Measurements from ENCODE around the gene BRD3OS. TPM values are rescaled to one million over a fixed set of nuclear protein-coding genes. Genes with fewer than 3 reads are reported as not detected.

The BRD3OS gene
- total and polyA plus RNA-seq, 10 of the 15 experiments (the other 5 are each of a cell fraction or from before 2014, with no cell fraction given) = 2.1 to 13.7 (median 10.7) TPM

DNA sequence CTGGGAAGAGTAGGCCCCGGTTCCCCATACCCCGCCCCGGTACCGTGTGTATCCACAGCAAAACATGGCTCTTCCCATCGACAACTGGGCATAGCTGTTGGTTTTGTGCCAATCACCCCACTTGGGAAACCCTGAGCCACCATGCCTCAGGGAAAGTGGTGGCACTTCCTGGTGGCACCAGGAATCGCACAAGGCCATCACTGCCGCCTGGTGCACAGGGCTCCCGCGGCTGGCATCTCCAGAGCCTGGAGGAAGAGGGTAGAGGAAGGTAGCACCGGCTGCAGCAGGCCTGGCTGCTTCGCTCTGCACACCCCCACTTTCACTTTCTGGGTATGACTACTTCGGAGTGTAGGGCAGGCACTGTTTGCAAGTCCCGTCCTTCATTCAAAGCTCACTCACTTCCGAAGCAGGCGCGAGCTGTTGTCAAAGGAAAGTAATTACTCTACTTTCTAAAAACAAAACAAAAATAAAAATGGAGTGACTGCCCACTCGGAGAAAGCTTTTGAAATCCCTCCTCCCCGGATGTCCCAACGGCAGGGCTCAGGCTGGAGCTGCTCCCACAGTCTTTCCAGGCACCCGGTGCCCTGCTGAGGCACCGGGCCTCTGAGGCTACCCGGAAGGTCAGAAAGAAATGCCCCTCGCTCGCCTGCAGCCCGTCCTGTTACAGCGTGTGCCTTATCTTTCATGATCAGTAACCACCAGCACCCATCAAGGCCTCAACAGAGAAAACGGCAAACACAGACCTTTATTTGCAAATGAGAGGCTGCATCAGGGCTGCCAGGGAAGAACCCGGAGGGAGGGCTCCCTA is 40.5 kb downstream of the BRD3OS start (continued):
- TF ChIP-seq, protein P1, sequence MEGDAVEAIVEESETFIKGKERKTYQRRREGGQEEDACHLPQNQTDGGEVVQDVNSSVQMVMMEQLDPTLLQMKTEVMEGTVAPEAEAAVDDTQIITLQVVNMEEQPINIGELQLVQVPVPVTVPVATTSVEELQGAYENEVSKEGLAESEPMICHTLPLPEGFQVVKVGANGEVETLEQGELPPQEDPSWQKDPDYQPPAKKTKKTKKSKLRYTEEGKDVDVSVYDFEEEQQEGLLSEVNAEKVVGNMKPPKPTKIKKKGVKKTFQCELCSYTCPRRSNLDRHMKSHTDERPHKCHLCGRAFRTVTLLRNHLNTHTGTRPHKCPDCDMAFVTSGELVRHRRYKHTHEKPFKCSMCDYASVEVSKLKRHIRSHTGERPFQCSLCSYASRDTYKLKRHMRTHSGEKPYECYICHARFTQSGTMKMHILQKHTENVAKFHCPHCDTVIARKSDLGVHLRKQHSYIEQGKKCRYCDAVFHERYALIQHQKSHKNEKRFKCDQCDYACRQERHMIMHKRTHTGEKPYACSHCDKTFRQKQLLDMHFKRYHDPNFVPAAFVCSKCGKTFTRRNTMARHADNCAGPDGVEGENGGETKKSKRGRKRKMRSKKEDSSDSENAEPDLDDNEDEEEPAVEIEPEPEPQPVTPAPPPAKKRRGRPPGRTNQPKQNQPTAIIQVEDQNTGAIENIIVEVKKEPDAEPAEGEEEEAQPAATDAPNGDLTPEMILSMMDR (IDR thresholded peaks at IDR 0.05 in 2 of 3, conservative IDR thresholded peaks at IDR 0.05 in 1 of 3; ENCODE audit: control insufficient read depth in 2 of 3, extremely low read depth in 1 of 3, insufficient read depth in 1 of 3, low read depth in 3 of 3, low read length in 3 of 3) = no peak
- peak; percentile 93 for TF ChIP-seq IRF4 (IDR thresholded peaks at IDR 0.05; ENCODE audit: low read depth, low read length)
- TF ChIP-seq NR2F1 (conservative IDR thresholded peaks at IDR 0.05) = no peak
- no peak for TF ChIP-seq SUPT20H (IDR thresholded peaks at IDR 0.05; ENCODE audit: borderline replicate concordance, control insufficient read depth, low read depth, low read length)
- 0 out of 2 replicates have a peak, but pooled peaks have one; percentile 46 for TF ChIP-seq DPF2 (IDR thresholded peaks at IDR 0.05)
- TF ChIP-seq ASH2L (IDR thresholded peaks at IDR 0.05; ENCODE audit: borderline replicate concordance, low read depth) = no peak
- peak; percentile 80 for TF ChIP-seq JUNB (IDR thresholded peaks at IDR 0.05)
- TF ChIP-seq CHD2 (IDR thresholded peaks at IDR 0.05; ENCODE audit: borderline replicate concordance, low read depth, low read length) = no peak
- TF ChIP-seq SIN3A (IDR thresholded peaks at IDR 0.05; ENCODE audit: low read depth, low read length) = peak; percentile 61; the same call in 1 of the 2 replicates
- no peak for TF ChIP-seq CEBPB (IDR thresholded peaks at IDR 0.05; ENCODE audit: borderline replicate concordance in 1 of 2, low read depth in 2 of 2, low read length in 2 of 2)
- TF ChIP-seq, protein P2, sequence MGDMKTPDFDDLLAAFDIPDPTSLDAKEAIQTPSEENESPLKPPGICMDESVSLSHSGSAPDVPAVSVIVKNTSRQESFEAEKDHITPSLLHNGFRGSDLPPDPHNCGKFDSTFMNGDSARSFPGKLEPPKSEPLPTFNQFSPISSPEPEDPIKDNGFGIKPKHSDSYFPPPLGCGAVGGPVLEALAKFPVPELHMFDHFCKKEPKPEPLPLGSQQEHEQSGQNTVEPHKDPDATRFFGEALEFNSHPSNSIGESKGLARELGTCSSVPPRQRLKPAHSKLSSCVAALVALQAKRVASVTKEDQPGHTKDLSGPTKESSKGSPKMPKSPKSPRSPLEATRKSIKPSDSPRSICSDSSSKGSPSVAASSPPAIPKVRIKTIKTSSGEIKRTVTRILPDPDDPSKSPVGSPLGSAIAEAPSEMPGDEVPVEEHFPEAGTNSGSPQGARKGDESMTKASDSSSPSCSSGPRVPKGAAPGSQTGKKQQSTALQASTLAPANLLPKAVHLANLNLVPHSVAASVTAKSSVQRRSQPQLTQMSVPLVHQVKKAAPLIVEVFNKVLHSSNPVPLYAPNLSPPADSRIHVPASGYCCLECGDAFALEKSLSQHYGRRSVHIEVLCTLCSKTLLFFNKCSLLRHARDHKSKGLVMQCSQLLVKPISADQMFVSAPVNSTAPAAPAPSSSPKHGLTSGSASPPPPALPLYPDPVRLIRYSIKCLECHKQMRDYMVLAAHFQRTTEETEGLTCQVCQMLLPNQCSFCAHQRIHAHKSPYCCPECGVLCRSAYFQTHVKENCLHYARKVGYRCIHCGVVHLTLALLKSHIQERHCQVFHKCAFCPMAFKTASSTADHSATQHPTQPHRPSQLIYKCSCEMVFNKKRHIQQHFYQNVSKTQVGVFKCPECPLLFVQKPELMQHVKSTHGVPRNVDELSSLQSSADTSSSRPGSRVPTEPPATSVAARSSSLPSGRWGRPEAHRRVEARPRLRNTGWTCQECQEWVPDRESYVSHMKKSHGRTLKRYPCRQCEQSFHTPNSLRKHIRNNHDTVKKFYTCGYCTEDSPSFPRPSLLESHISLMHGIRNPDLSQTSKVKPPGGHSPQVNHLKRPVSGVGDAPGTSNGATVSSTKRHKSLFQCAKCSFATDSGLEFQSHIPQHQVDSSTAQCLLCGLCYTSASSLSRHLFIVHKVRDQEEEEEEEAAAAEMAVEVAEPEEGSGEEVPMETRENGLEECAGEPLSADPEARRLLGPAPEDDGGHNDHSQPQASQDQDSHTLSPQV (IDR thresholded peaks at IDR 0.05) = no peak
- no peak for TF ChIP-seq ESRRA (IDR thresholded peaks at IDR 0.05; ENCODE audit: low read length)
- no peak for TF ChIP-seq EGR1 (IDR thresholded peaks at IDR 0.05; ENCODE audit: borderline replicate concordance in 1 of 2, low read depth in 2 of 2, low read length in 2 of 2)
- no peak for TF ChIP-seq FOS (IDR thresholded peaks at IDR 0.05; ENCODE audit: borderline replicate concordance, extremely low read depth, insufficient read length)
- TF ChIP-seq PAX5 (IDR thresholded peaks at IDR 0.05; ENCODE audit: borderline replicate concordance, low read depth, low read length) = 0 out of 2 replicates have a peak, but pooled peaks have one; percentile 33
- TF ChIP-seq HDAC2 (IDR thresholded peaks at IDR 0.05) = no peak
- TF ChIP-seq SMC3 (IDR thresholded peaks at IDR 0.05; ENCODE audit: borderline replicate concordance, low read length) = no peak
- TF ChIP-seq, protein P3, sequence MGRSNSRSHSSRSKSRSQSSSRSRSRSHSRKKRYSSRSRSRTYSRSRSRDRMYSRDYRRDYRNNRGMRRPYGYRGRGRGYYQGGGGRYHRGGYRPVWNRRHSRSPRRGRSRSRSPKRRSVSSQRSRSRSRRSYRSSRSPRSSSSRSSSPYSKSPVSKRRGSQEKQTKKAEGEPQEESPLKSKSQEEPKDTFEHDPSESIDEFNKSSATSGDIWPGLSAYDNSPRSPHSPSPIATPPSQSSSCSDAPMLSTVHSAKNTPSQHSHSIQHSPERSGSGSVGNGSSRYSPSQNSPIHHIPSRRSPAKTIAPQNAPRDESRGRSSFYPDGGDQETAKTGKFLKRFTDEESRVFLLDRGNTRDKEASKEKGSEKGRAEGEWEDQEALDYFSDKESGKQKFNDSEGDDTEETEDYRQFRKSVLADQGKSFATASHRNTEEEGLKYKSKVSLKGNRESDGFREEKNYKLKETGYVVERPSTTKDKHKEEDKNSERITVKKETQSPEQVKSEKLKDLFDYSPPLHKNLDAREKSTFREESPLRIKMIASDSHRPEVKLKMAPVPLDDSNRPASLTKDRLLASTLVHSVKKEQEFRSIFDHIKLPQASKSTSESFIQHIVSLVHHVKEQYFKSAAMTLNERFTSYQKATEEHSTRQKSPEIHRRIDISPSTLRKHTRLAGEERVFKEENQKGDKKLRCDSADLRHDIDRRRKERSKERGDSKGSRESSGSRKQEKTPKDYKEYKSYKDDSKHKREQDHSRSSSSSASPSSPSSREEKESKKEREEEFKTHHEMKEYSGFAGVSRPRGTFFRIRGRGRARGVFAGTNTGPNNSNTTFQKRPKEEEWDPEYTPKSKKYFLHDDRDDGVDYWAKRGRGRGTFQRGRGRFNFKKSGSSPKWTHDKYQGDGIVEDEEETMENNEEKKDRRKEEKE (IDR thresholded peaks at IDR 0.05) = no peak
- TF ChIP-seq SMAD1 (IDR thresholded peaks at IDR 0.05; ENCODE audit: low read depth, partially characterized antibody) = no peak

Measured in GM12878 (cell line).